Measurements from ENCODE around the gene LEF1.

- no peak for TF ChIP-seq CTCF (conservative IDR thresholded peaks at IDR 0.05 in 1 of 2, IDR thresholded peaks at IDR 0.05 in 1 of 2; ENCODE audit: low read depth in 1 of 2, low read length in 2 of 2)
- no peak for TF ChIP-seq EZH2 (IDR thresholded peaks at IDR 0.05; ENCODE audit: low read length, missing control alignments)
These were observed 143.9 kb downstream of the LEF1 start for GRCh38 chr4:108024878-108025165.
